Stimulated activated effector memory CD8-positive, alpha-beta T cell treated with anti-CD3 and anti-CD28 coated beads, Interleukin-12 subunit alpha, Interleukin-12 subunit beta, amount 100 ng/mL, for 72 hours (primary cell): Measurements from ENCODE around the gene GTPBP6.
"Not testable (repeated sequence)": the region's sequence is repeated elsewhere in the genome, so short reads cannot be mapped to it uniquely, and the experiment has no call there.

Source experiments
- ATAC-seq: fragments of 150-1000 bp; cut with Tn5 transposase; 2 replicates; pipeline ENCODE4 v1.10.0; 2021
- DNase-seq, 2 donors: peaks; one replicate each; pipeline ENCODE4 v3.0.0; 2021 to 2022; ENCODE audit warnings: low spot score in 2 of 2
- H3K27ac Mint-ChIP-seq: one replicate; pipeline ENCODE4 v1.8.0; 2022; ENCODE audit warnings: mild to moderate bottlenecking, mixed read lengths
- H3K36me3 Mint-ChIP-seq: one replicate; pipeline ENCODE4 v1.8.0; 2022; ENCODE audit warnings: mild to moderate bottlenecking, mixed read lengths
- H3K4me1 Mint-ChIP-seq: one replicate; pipeline ENCODE4 v1.8.0; 2022; ENCODE audit warnings: mixed read lengths
- H3K4me3 Mint-ChIP-seq: one replicate; pipeline ENCODE4 v1.8.0; 2022; ENCODE audit warnings: mild to moderate bottlenecking, mixed read lengths
- H3K9me3 Mint-ChIP-seq: one replicate; pipeline ENCODE4 v1.8.0; 2022; ENCODE audit warnings: mixed read lengths

The GTPBP6 gene

GRCh38 chrX:317424-318067 lies 1.1 kb downstream of the GTPBP6 start:
- DNase-seq (peak in 1 of 2 donors; percentile 99), ATAC-seq (no peak)
- peaks cover 23% of the 10 kb centered on the region for H3K36me3 Mint-ChIP-seq
- H3K27ac Mint-ChIP-seq: peak overlapping the region; percentile 96
- H3K4me1 Mint-ChIP-seq: peaks cover 18% of the 10 kb centered on the region
- H3K9me3 Mint-ChIP-seq: no peaks in the 10 kb centered on the region
- H3K4me3 Mint-ChIP-seq: peak overlapping the region; percentile 77

GRCh38 chrX:316351-317325 lies 2.0 kb downstream of the GTPBP6 start:
- H3K27ac Mint-ChIP-seq: no peak overlapping the region
- H3K4me1 Mint-ChIP-seq: peaks cover 16% of the 10 kb centered on the region
- DNase-seq (no peak), ATAC-seq (no peak)
- H3K36me3 Mint-ChIP-seq: peaks cover 22% of the 10 kb centered on the region
- H3K9me3 Mint-ChIP-seq: no peaks in the 10 kb centered on the region
- H3K4me3 Mint-ChIP-seq: peak overlapping the region; percentile 77

- Mint-ChIP-seq H3K36me3 (peaks cover 30% of the 10 kb centered on the region), H3K4me3 (no peak overlapping the region), H3K27ac (no peak overlapping the region), H3K9me3 (no peaks in the 10 kb centered on the region), H3K4me1 (peaks cover 8% of the 10 kb centered on the region)
- ATAC-seq (no peak), DNase-seq (no peak)
Measured at GRCh38 chrX:314781-315595, 3.6 kb downstream of the GTPBP6 start.

- Mint-ChIP-seq H3K27ac (no peak overlapping the region), H3K9me3 (no peaks in the 10 kb centered on the region), H3K36me3 (peaks cover 36% of the 10 kb centered on the region), H3K4me1 (peaks cover 7% of the 10 kb centered on the region), H3K4me3 (no peak overlapping the region)
- DNase-seq: no peak
- ATAC-seq: no peak
Measured at GRCh38 chrX:314049-314448, 4.5 kb downstream of the GTPBP6 start.

- DNase-seq (no peak), ATAC-seq (no peak)
- Mint-ChIP-seq H3K4me3 (no peak overlapping the region), H3K4me1 (peaks cover 7% of the 10 kb centered on the region), H3K36me3 (peaks cover 36% of the 10 kb centered on the region), H3K27ac (peak overlapping the region; percentile 63), H3K9me3 (no peaks in the 10 kb centered on the region)
Measured at GRCh38 chrX:313546-313945, 5.0 kb downstream of the GTPBP6 start.

- H3K4me3 Mint-ChIP-seq: no peak overlapping the region
- peaks cover 2% of the 10 kb centered on the region for H3K4me1 Mint-ChIP-seq
- ATAC-seq: no peak
- H3K36me3 Mint-ChIP-seq: peaks cover 36% of the 10 kb centered on the region
- H3K27ac Mint-ChIP-seq: peak overlapping the region; percentile 63
- no peak for DNase-seq
- H3K9me3 Mint-ChIP-seq: no peaks in the 10 kb centered on the region
Measured at GRCh38 chrX:312621-313331, 5.8 kb downstream of the GTPBP6 start.

GRCh38 chrX:311156-312129 lies 7.2 kb downstream of the GTPBP6 start:
- Mint-ChIP-seq H3K27ac (peak overlapping the region; percentile 23), H3K36me3 (peaks cover 46% of the 10 kb centered on the region), H3K4me1 (no peaks in the 10 kb centered on the region), H3K4me3 (no peak overlapping the region), H3K9me3 (no peaks in the 10 kb centered on the region)
- DNase-seq: no peak
- no peak for ATAC-seq

- no peak for ATAC-seq
- Mint-ChIP-seq H3K4me1 (no peaks in the 10 kb centered on the region), H3K9me3 (no peaks in the 10 kb centered on the region), H3K27ac (peak overlapping the region; percentile 23), H3K4me3 (no peak overlapping the region), H3K36me3 (peaks cover 54% of the 10 kb centered on the region)
- DNase-seq: no peak
Measured at GRCh38 chrX:310621-311155, 7.9 kb downstream of the GTPBP6 start.

GRCh38 chrX:308821-309520 lies 9.6 kb downstream of the GTPBP6 start:
- Mint-ChIP-seq H3K9me3 (no peaks in the 10 kb centered on the region), H3K4me3 (no peak overlapping the region), H3K4me1 (no peaks in the 10 kb centered on the region), H3K27ac (no peak overlapping the region), H3K36me3 (peaks cover 71% of the 10 kb centered on the region)
- no peak for ATAC-seq
- DNase-seq: no peak

- H3K4me1 Mint-ChIP-seq: no peaks in the 10 kb centered on the region
- H3K27ac Mint-ChIP-seq: no peak overlapping the region
- no peak for ATAC-seq
- DNase-seq: no peak
- H3K9me3 Mint-ChIP-seq: no peaks in the 10 kb centered on the region
- no peak overlapping the region for H3K4me3 Mint-ChIP-seq
- peaks cover 86% of the 10 kb centered on the region for H3K36me3 Mint-ChIP-seq
Measured at GRCh38 chrX:307261-308111, 11.1 kb downstream of the GTPBP6 start.

- not testable (repeated sequence) for H3K27ac Mint-ChIP-seq, DNase-seq, H3K9me3 Mint-ChIP-seq, H3K4me1 Mint-ChIP-seq, H3K4me3 Mint-ChIP-seq, ATAC-seq
- peaks cover 93% of the 10 kb centered on the region for H3K36me3 Mint-ChIP-seq
Measured at GRCh38 chrX:306614-307251, 11.9 kb downstream of the GTPBP6 start.
